Measurements from ENCODE around the gene SLX9. TPM values are rescaled to one million over a fixed set of nuclear protein-coding genes. Genes with fewer than 3 reads are reported as not detected.

SLX9 gene
- total RNA-seq, 2 experiments from 2014 or later: 18.6 to 61.6 TPM

- Histone ChIP-seq H3K36me3 (ENCODE audit: insufficient read depth, low read length) (no peaks in the 10 kb centered on the region), H3K4me1 (ENCODE audit: insufficient read depth, low read length, poor library complexity, severe bottlenecking) (no peaks in the 10 kb centered on the region), H3K79me2 (ENCODE audit: insufficient read depth, low read depth, low read length) (no peaks in the 10 kb centered on the region), H3K4me3 (ENCODE audit: low read depth, low read length, poor library complexity, severe bottlenecking) (no peak overlapping the region), H3K9me3 (ENCODE audit: low read length) (no peaks in the 10 kb centered on the region), H2AFZ (ENCODE audit: low read length) (no peak overlapping the region), H3K4me2 (ENCODE audit: low read length) (no peak overlapping the region), H4K20me1 (ENCODE audit: insufficient read depth, low read length) (no peaks in the 10 kb centered on the region), H3K9me2 (ENCODE audit: insufficient read depth, low read length) (no peaks in the 10 kb centered on the region), H3K27ac (ENCODE audit: low read depth, low read length, poor library complexity, severe bottlenecking) (no peak overlapping the region)
- no TSS peak for BruUV-seq (replicated peaks)
- TF ChIP-seq, protein P1, sequence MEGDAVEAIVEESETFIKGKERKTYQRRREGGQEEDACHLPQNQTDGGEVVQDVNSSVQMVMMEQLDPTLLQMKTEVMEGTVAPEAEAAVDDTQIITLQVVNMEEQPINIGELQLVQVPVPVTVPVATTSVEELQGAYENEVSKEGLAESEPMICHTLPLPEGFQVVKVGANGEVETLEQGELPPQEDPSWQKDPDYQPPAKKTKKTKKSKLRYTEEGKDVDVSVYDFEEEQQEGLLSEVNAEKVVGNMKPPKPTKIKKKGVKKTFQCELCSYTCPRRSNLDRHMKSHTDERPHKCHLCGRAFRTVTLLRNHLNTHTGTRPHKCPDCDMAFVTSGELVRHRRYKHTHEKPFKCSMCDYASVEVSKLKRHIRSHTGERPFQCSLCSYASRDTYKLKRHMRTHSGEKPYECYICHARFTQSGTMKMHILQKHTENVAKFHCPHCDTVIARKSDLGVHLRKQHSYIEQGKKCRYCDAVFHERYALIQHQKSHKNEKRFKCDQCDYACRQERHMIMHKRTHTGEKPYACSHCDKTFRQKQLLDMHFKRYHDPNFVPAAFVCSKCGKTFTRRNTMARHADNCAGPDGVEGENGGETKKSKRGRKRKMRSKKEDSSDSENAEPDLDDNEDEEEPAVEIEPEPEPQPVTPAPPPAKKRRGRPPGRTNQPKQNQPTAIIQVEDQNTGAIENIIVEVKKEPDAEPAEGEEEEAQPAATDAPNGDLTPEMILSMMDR (conservative IDR thresholded peaks at IDR 0.05; ENCODE audit: low read length): no peak
- no peak for TF ChIP-seq EZH2phosphoT487 (IDR thresholded peaks at IDR 0.05; ENCODE audit: borderline replicate concordance, low read depth, low read length)
- ChIA-PET POLR2A (no interaction called here), CTCF (ENCODE audit: unreplicated experiment) (no interaction called here)
- DNase-seq (ENCODE audit: low spot score): no peak
- intact Hi-C loops (cut with micrococcal nuclease; ENCODE audit: unreplicated experiment): no loop called here
These were observed 66.8 kb downstream of the SLX9 start for GRCh38 chr21:45006536-45007095.

DNA sequence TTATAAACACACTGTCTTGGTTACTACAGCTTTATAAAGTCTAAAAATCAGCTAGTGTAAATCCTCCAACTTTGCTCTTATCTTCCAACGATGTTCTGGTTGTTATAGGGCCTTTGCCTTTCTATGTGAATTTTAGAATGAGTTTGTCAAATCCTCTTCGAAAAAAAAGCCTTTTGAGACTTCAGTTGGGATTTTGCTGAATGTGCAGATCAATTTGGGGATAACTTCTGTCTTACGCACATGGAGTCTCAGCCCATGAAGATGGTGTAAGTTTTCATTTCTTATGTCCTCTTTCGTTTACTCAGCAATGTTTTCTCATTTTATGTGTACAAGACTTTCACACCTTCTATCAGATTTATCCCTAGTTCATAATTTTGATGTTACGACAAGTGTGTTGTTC lies 69.8 kb downstream of the SLX9 start:
- intact Hi-C loops (cut with micrococcal nuclease; ENCODE audit: unreplicated experiment): no loop called here
- no peak for DNase-seq (ENCODE audit: low spot score)
- no TSS peak for BruUV-seq (replicated peaks)
- H3K36me3 ChIP-seq (ENCODE audit: insufficient read depth, low read length): no peaks in the 10 kb centered on the region
- no peak overlapping the region for H2AFZ ChIP-seq (ENCODE audit: low read length)
- H3K9me2 ChIP-seq (ENCODE audit: insufficient read depth, low read length): no peaks in the 10 kb centered on the region
- no peaks in the 10 kb centered on the region for H3K9me3 ChIP-seq (ENCODE audit: low read length)
- H3K27ac ChIP-seq (ENCODE audit: low read depth, low read length, poor library complexity, severe bottlenecking): no peak overlapping the region
- no peak overlapping the region for H3K4me2 ChIP-seq (ENCODE audit: low read length)
- no peaks in the 10 kb centered on the region for H4K20me1 ChIP-seq (ENCODE audit: insufficient read depth, low read length)
- no peaks in the 10 kb centered on the region for H3K4me1 ChIP-seq (ENCODE audit: insufficient read depth, low read length, poor library complexity, severe bottlenecking)
- TF ChIP-seq EZH2phosphoT487 (IDR thresholded peaks at IDR 0.05; ENCODE audit: borderline replicate concordance, low read depth, low read length): no peak
- TF ChIP-seq, protein P1 (conservative IDR thresholded peaks at IDR 0.05; ENCODE audit: low read length): no peak
- ChIA-PET CTCF (ENCODE audit: unreplicated experiment) (no interaction called here), POLR2A (no interaction called here)
- no peak overlapping the region for H3K4me3 ChIP-seq (ENCODE audit: low read depth, low read length, poor library complexity, severe bottlenecking)
- no peaks in the 10 kb centered on the region for H3K79me2 ChIP-seq (ENCODE audit: insufficient read depth, low read depth, low read length)

DNA sequence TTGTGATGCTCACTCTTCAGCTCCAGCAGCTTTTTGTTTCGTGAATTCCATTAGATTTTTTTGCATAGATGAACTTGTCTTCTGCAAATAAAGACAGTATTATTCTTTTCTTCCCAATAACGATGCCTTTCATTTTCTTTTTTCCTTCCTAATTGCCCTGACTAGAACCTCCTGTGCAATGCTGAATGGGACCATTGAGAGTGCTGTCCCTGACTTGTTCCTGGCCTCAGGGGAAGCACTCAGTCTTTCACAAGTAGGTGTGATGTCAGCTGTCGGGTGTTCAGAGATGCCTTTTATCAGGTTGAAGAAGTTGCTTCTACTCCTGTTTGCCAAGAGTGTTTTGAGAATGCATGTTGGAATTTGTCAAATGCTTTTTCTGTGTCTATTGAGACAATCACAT lies 70.3 kb downstream of the SLX9 start:
- H2AFZ ChIP-seq (ENCODE audit: low read length): no peak overlapping the region
- no peak overlapping the region for H3K27ac ChIP-seq (ENCODE audit: low read depth, low read length, poor library complexity, severe bottlenecking)
- ChIA-PET CTCF (ENCODE audit: unreplicated experiment) (no interaction called here), POLR2A (no interaction called here)
- no peaks in the 10 kb centered on the region for H3K36me3 ChIP-seq (ENCODE audit: insufficient read depth, low read length)
- no peaks in the 10 kb centered on the region for H3K4me1 ChIP-seq (ENCODE audit: insufficient read depth, low read length, poor library complexity, severe bottlenecking)
- H3K9me2 ChIP-seq (ENCODE audit: insufficient read depth, low read length): no peaks in the 10 kb centered on the region
- intact Hi-C loops (cut with micrococcal nuclease; ENCODE audit: unreplicated experiment): no loop called here
- no peaks in the 10 kb centered on the region for H3K79me2 ChIP-seq (ENCODE audit: insufficient read depth, low read depth, low read length)
- no peaks in the 10 kb centered on the region for H3K9me3 ChIP-seq (ENCODE audit: low read length)
- no TSS peak for BruUV-seq (replicated peaks)
- TF ChIP-seq EZH2phosphoT487 (IDR thresholded peaks at IDR 0.05; ENCODE audit: borderline replicate concordance, low read depth, low read length): no peak
- TF ChIP-seq, protein P1 (conservative IDR thresholded peaks at IDR 0.05; ENCODE audit: low read length): no peak
- no peak overlapping the region for H3K4me2 ChIP-seq (ENCODE audit: low read length)
- no peak for DNase-seq (ENCODE audit: low spot score)
- no peaks in the 10 kb centered on the region for H4K20me1 ChIP-seq (ENCODE audit: insufficient read depth, low read length)
- H3K4me3 ChIP-seq (ENCODE audit: low read depth, low read length, poor library complexity, severe bottlenecking): no peak overlapping the region
